ENCODE data around the gene GLB1L2.

DNA sequence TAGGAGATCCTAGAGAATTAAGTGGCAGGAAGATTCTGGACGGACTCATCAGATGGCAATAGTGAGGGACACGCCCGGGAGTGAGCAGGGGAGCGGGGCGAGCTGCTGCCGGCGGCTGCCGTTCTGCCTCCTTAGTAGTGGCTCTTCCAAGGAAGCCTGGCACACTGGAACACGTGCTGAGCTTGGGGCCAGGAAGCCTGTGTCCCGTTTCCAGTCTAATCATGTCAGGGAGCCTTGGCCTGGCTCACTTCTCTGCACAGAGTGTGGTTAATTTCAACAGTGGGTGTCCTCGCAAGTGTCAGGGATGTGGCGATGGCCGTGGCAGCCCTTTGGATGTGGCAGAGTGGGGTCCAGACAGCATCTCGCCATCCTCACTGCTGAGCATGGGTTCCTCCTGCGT is 39.1 kb upstream of the GLB1L2 start:
- TF ChIP-seq EP300 (IDR thresholded peaks at IDR 0.05), result no peak
- no peak for TF ChIP-seq CTCF (IDR thresholded peaks at IDR 0.05)
- TF ChIP-seq POLR2A (IDR thresholded peaks at IDR 0.05), result no peak
- no peak for TF ChIP-seq POLR2AphosphoS5 (IDR thresholded peaks at IDR 0.05)

All from upper lobe of left lung (tissue), 4 donors.